ENCODE data around the gene TFF1.

GRCh38 chr21:42409366-42409765 is 43.0 kb upstream of the TFF1 start:
- TF ChIP-seq CTCF (conservative IDR thresholded peaks at IDR 0.05; ENCODE audit: low read length) (no peak), EZH2phosphoT487 (IDR thresholded peaks at IDR 0.05; ENCODE audit: borderline replicate concordance, low read depth, low read length) (no peak)
